SK-N-MC (cell line): ENCODE measurements around the gene MYO1G.

Experiments used
- DNase-seq: peaks from one replicate; pipeline ENCODE4 v3.0.0-alpha.2; 2011; ENCODE audit warnings: low read depth, low spot score
- H3K27ac ChIP-seq: fragments of 200-600 bp; sonication (generic); 2 replicates; pipeline ENCODE4 v1.5.1; 2016; ENCODE audit warnings: mixed run types
- H3K36me3 ChIP-seq: fragments of 200-600 bp; sonication (generic); 2 replicates; pipeline ENCODE4 v1.6.1; 2017; ENCODE audit warnings: antibody characterized with exemption, low read length, mixed read lengths; ENCODE audit not compliant: insufficient read depth
- H3K4me3 ChIP-seq: fragments of 200-600 bp; sonication (generic); 2 replicates; pipeline ENCODE4 v1.5.1; 2016
- H3K9ac ChIP-seq: fragments of 200-600 bp; sonication (generic); 2 replicates; pipeline ENCODE4 v1.8.0; 2017; ENCODE audit warnings: mixed run types, mixed read lengths; ENCODE audit not compliant: insufficient read length
- H3K9me3 ChIP-seq: fragments of 200-600 bp; sonication (generic); 2 replicates; pipeline ENCODE4 v1.6.1; 2017; ENCODE audit warnings: low read depth, mild to moderate bottlenecking, antibody characterized with exemption, low read length, moderate library complexity, mixed read lengths
- EZH2 ChIP-seq: fragments of 200-600 bp; sonication (generic); IDR thresholded peaks from one replicate; pipeline ENCODE4 v1.6.1; 2017; ENCODE audit warnings: antibody characterized with exemption
- FOXP2 ChIP-seq: optimal IDR thresholded peaks from 2 replicates; pipeline ENCODE3; 2011; ENCODE audit warnings: mild to moderate bottlenecking, moderate library complexity; ENCODE audit not compliant: insufficient read depth; ENCODE audit errors: extremely low read length, control extremely low read depth
- POLR2AphosphoS5 ChIP-seq: IDR thresholded peaks from 2 replicates; pipeline ENCODE4 v1.6.1; 2012; ENCODE audit warnings: mild to moderate bottlenecking, low read depth, low read length, borderline replicate concordance

MYO1G gene

GRCh38 chr7:44920119-44920518 is 58.7 kb downstream of the MYO1G start:
- H3K36me3 ChIP-seq, result no peaks in the 10 kb centered on the region

GRCh38 chr7:44918029-44918428 is 60.8 kb downstream of the MYO1G start:
- H3K36me3 ChIP-seq, result no peaks in the 10 kb centered on the region
- TF ChIP-seq EZH2 (no peak), FOXP2 (no peak), POLR2AphosphoS5 (no peak)
- no peaks in the 10 kb centered on the region for H3K9me3 ChIP-seq
- no peak for DNase-seq
- H3K27ac ChIP-seq, result no peak overlapping the region
- H3K9ac ChIP-seq, result no peak overlapping the region
- H3K4me3 ChIP-seq, result no peak overlapping the region

More at GRCh38 chr7:44920119-44920518, 58.7 kb downstream of the MYO1G start:
- Histone ChIP-seq H3K9me3 (no peaks in the 10 kb centered on the region), H3K27ac (no peak overlapping the region), H3K9ac (no peak overlapping the region), H3K4me3 (no peak overlapping the region)
- no peak for DNase-seq
- TF ChIP-seq POLR2AphosphoS5 (no peak), FOXP2 (no peak), EZH2 (no peak)

GRCh38 chr7:44917465-44917864 is 61.4 kb downstream of the MYO1G start:
- TF ChIP-seq FOXP2, result no peak
- TF ChIP-seq EZH2, result no peak
- TF ChIP-seq POLR2AphosphoS5, result no peak
- H3K9ac ChIP-seq, result no peak overlapping the region
- H3K4me3 ChIP-seq, result no peak overlapping the region
- no peaks in the 10 kb centered on the region for H3K9me3 ChIP-seq
- no peak overlapping the region for H3K27ac ChIP-seq
- H3K36me3 ChIP-seq, result no peaks in the 10 kb centered on the region
- DNase-seq, result no peak

GRCh38 chr7:44914992-44915607 is 63.7 kb downstream of the MYO1G start:
- TF ChIP-seq POLR2AphosphoS5 (no peak), FOXP2 (no peak), EZH2 (no peak)
- H3K4me3 ChIP-seq, result no peak overlapping the region
- H3K36me3 ChIP-seq, result no peaks in the 10 kb centered on the region
- H3K9me3 ChIP-seq, result no peaks in the 10 kb centered on the region
- no peak overlapping the region for H3K27ac ChIP-seq
- no peak for DNase-seq
- no peak overlapping the region for H3K9ac ChIP-seq

GRCh38 chr7:44912775-44913347 is 66.0 kb downstream of the MYO1G start:
- H3K4me3 ChIP-seq, result no peak overlapping the region
- no peak overlapping the region for H3K9ac ChIP-seq
- H3K27ac ChIP-seq, result no peak overlapping the region
- no peak for DNase-seq
- TF ChIP-seq EZH2 (no peak), FOXP2 (no peak)
- H3K9me3 ChIP-seq, result no peaks in the 10 kb centered on the region
- H3K36me3 ChIP-seq, result no peaks in the 10 kb centered on the region
